Activated CD4-positive, alpha-beta T cell treated with anti-CD3 and anti-CD28 coated beads for 36 hours (primary cell): ENCODE results near the gene ST7. TPM values are rescaled to one million over a fixed set of nuclear protein-coding genes. Genes with fewer than 3 reads are reported as not detected.

Experiments
- ATAC-seq: fragments of 200-7000 bp; cut with Tn5 transposase; one replicate; pipeline ENCODE4 v1.10.0; 2021; ENCODE audit warnings: mild to moderate bottlenecking, moderate library complexity
- CTCF ChIA-PET: fragments of 350-600 bp; sonication (Branson Sonifier 250); formaldehyde crosslinking; loops from one replicate; lab custom pipeline; 2021; ENCODE audit warnings: antibody characterized with exemption; lab: Charles Lee
- POLR2A ChIA-PET: fragments of 350-600 bp; sonication (Branson Sonifier 250); formaldehyde crosslinking; loops from one replicate; lab custom pipeline; 2021; ENCODE audit warnings: antibody characterized with exemption, inconsistent platforms; lab: Charles Lee
- DNase-seq: peaks from one replicate; pipeline ENCODE4 v3.0.0-alpha.2; 2020
- H3K27ac Mint-ChIP-seq: one replicate; pipeline ENCODE4 v1.8.0; 2021; ENCODE audit warnings: mixed read lengths
- H3K27me3 Mint-ChIP-seq: one replicate; pipeline ENCODE4 v1.8.0; 2021; ENCODE audit warnings: mixed read lengths
- H3K36me3 Mint-ChIP-seq: one replicate; pipeline ENCODE4 v1.8.0; 2021; ENCODE audit warnings: low read depth, mixed read lengths
- H3K4me1 Mint-ChIP-seq: one replicate; pipeline ENCODE4 v1.8.0; 2021; ENCODE audit warnings: mixed read lengths
- H3K4me3 Mint-ChIP-seq: one replicate; pipeline ENCODE4 v1.8.0; 2021; ENCODE audit warnings: mild to moderate bottlenecking, moderate library complexity, mixed read lengths
- H3K9me3 Mint-ChIP-seq: one replicate; pipeline ENCODE4 v1.8.0; 2021; ENCODE audit warnings: low read depth, mixed read lengths
- intact Hi-C, 2 experiments: fragments of 100-400 bp; cut with DNase I in 1 of 2; cut with micrococcal nuclease in 1 of 2; formaldehyde crosslinking; loops; one replicate each; pipeline versions ENCODE4 v1.14.2 to v1.15.1; 2022 to 2024; cut with DNase I, micrococcal nuclease
- total RNA-seq, 2 experiments: library from RNA; stranded (reverse); gene quantifications; one replicate each; pipeline ENCODE4 v1.2.3, GENCODE V29; 2021

The ST7 gene
- total RNA-seq, 2 experiments from 2014 or later = 6.4 to 8.1 TPM

GRCh38 chr7:117179701-117180100, 226.4 kb downstream of the ST7 start:
- Mint-ChIP-seq H3K27ac (no peak overlapping the region), H3K36me3 (no peaks in the 10 kb centered on the region), H3K9me3 (no peaks in the 10 kb centered on the region), H3K4me3 (no peak overlapping the region), H3K4me1 (no peaks in the 10 kb centered on the region), H3K27me3 (no peaks in the 10 kb centered on the region)
- DNase-seq = no peak
- intact Hi-C loops = no loop called here
- ChIA-PET CTCF (no interaction called here), POLR2A (interaction anchor here (0.6 kb wide), 1 partner anchor 40 kb away, joined by 3 read pairs; no protein-coding TSS in a partner anchor)
- no peak for ATAC-seq

- ChIA-PET CTCF (no interaction called here), POLR2A (no interaction called here)
- H3K36me3 Mint-ChIP-seq = no peaks in the 10 kb centered on the region
- H3K27ac Mint-ChIP-seq = no peak overlapping the region
- no peak for ATAC-seq
- H3K4me3 Mint-ChIP-seq = no peak overlapping the region
- no peaks in the 10 kb centered on the region for H3K27me3 Mint-ChIP-seq
- intact Hi-C loops = no loop called here
- no peaks in the 10 kb centered on the region for H3K9me3 Mint-ChIP-seq
- DNase-seq = no peak
- H3K4me1 Mint-ChIP-seq = peaks cover 2% of the 10 kb centered on the region
These were observed 230.4 kb downstream of the ST7 start for GRCh38 chr7:117183729-117184128.

- intact Hi-C loops = no loop called here
- DNase-seq = no peak
- ChIA-PET CTCF (no interaction called here), POLR2A (no interaction called here)
- ATAC-seq = no peak
- Mint-ChIP-seq H3K27me3 (no peaks in the 10 kb centered on the region), H3K4me1 (peaks cover 2% of the 10 kb centered on the region), H3K4me3 (no peak overlapping the region), H3K9me3 (no peaks in the 10 kb centered on the region), H3K27ac (no peak overlapping the region), H3K36me3 (no peaks in the 10 kb centered on the region)
These were observed 231.1 kb downstream of the ST7 start for GRCh38 chr7:117184367-117184766.

- intact Hi-C loops = no loop called here
- no peak overlapping the region for H3K27ac Mint-ChIP-seq
- CTCF ChIA-PET = no interaction called here
- H3K27me3 Mint-ChIP-seq = no peaks in the 10 kb centered on the region
- no peak for DNase-seq
- no peaks in the 10 kb centered on the region for H3K36me3 Mint-ChIP-seq
- POLR2A ChIA-PET = no interaction called here
- H3K4me1 Mint-ChIP-seq = peaks cover 2% of the 10 kb centered on the region
- no peaks in the 10 kb centered on the region for H3K9me3 Mint-ChIP-seq
- H3K4me3 Mint-ChIP-seq = no peak overlapping the region
- ATAC-seq = no peak
These were observed 231.8 kb downstream of the ST7 start for GRCh38 chr7:117185124-117185523.

GRCh38 chr7:117186218-117187010, 233.1 kb downstream of the ST7 start:
- no peak overlapping the region for H3K27ac Mint-ChIP-seq
- ATAC-seq = no peak
- H3K9me3 Mint-ChIP-seq = no peaks in the 10 kb centered on the region
- ChIA-PET CTCF (no interaction called here), POLR2A (no interaction called here)
- H3K4me1 Mint-ChIP-seq = peaks cover 2% of the 10 kb centered on the region
- intact Hi-C loops = no loop called here
- no peaks in the 10 kb centered on the region for H3K36me3 Mint-ChIP-seq
- DNase-seq = no peak
- H3K4me3 Mint-ChIP-seq = no peak overlapping the region
- no peaks in the 10 kb centered on the region for H3K27me3 Mint-ChIP-seq

GRCh38 chr7:117188376-117188775, 235.1 kb downstream of the ST7 start:
- intact Hi-C loops = no loop called here
- Mint-ChIP-seq H3K4me1 (peaks cover 2% of the 10 kb centered on the region), H3K36me3 (no peaks in the 10 kb centered on the region), H3K4me3 (no peak overlapping the region), H3K27me3 (no peaks in the 10 kb centered on the region), H3K27ac (no peak overlapping the region), H3K9me3 (no peaks in the 10 kb centered on the region)
- ATAC-seq (no peak), DNase-seq (no peak)
- ChIA-PET CTCF (no interaction called here), POLR2A (no interaction called here)

GRCh38 chr7:117188949-117189592, 235.8 kb downstream of the ST7 start:
- no peaks in the 10 kb centered on the region for H3K36me3 Mint-ChIP-seq
- H3K4me3 Mint-ChIP-seq = no peak overlapping the region
- DNase-seq (no peak), ATAC-seq (no peak)
- H3K27me3 Mint-ChIP-seq = no peaks in the 10 kb centered on the region
- no peaks in the 10 kb centered on the region for H3K9me3 Mint-ChIP-seq
- H3K4me1 Mint-ChIP-seq = peaks cover 2% of the 10 kb centered on the region
- intact Hi-C loops = no loop called here
- no peak overlapping the region for H3K27ac Mint-ChIP-seq
- CTCF ChIA-PET = no interaction called here
- POLR2A ChIA-PET = no interaction called here

GRCh38 chr7:117190104-117190503, 236.8 kb downstream of the ST7 start:
- intact Hi-C loops = no loop called here
- ATAC-seq (no peak), DNase-seq (no peak)
- H3K27me3 Mint-ChIP-seq = no peaks in the 10 kb centered on the region
- peaks cover 2% of the 10 kb centered on the region for H3K4me1 Mint-ChIP-seq
- H3K27ac Mint-ChIP-seq = no peak overlapping the region
- POLR2A ChIA-PET = no interaction called here
- no peaks in the 10 kb centered on the region for H3K36me3 Mint-ChIP-seq
- CTCF ChIA-PET = no interaction called here
- no peak overlapping the region for H3K4me3 Mint-ChIP-seq
- no peaks in the 10 kb centered on the region for H3K9me3 Mint-ChIP-seq

GRCh38 chr7:117190746-117191435, 237.6 kb downstream of the ST7 start:
- POLR2A ChIA-PET = no interaction called here
- intact Hi-C loops = no loop called here
- Mint-ChIP-seq H3K4me1 (peaks cover 4% of the 10 kb centered on the region), H3K27me3 (no peaks in the 10 kb centered on the region), H3K9me3 (no peaks in the 10 kb centered on the region), H3K27ac (no peak overlapping the region), H3K36me3 (no peaks in the 10 kb centered on the region), H3K4me3 (no peak overlapping the region)
- DNase-seq (no peak), ATAC-seq (no peak)
- CTCF ChIA-PET = no interaction called here

GRCh38 chr7:117192108-117192507, 238.8 kb downstream of the ST7 start:
- no peaks in the 10 kb centered on the region for H3K36me3 Mint-ChIP-seq
- peaks cover 4% of the 10 kb centered on the region for H3K4me1 Mint-ChIP-seq
- intact Hi-C loops = no loop called here
- ChIA-PET POLR2A (no interaction called here), CTCF (no interaction called here)
- ATAC-seq = no peak
- no peaks in the 10 kb centered on the region for H3K9me3 Mint-ChIP-seq
- no peak overlapping the region for H3K27ac Mint-ChIP-seq
- H3K4me3 Mint-ChIP-seq = no peak overlapping the region
- no peaks in the 10 kb centered on the region for H3K27me3 Mint-ChIP-seq
- no peak for DNase-seq

GRCh38 chr7:117193564-117193963, 240.3 kb downstream of the ST7 start:
- CTCF ChIA-PET = interaction anchor here (0.6 kb wide), 1 partner anchor 295 kb away, joined by 3 read pairs; no protein-coding TSS in a partner anchor
- Mint-ChIP-seq H3K9me3 (no peaks in the 10 kb centered on the region), H3K27ac (no peak overlapping the region), H3K4me1 (peaks cover 2% of the 10 kb centered on the region), H3K36me3 (no peaks in the 10 kb centered on the region), H3K27me3 (no peaks in the 10 kb centered on the region), H3K4me3 (no peak overlapping the region)
- POLR2A ChIA-PET = no interaction called here
- intact Hi-C loops = no loop called here
- DNase-seq (no peak), ATAC-seq (no peak)

- Mint-ChIP-seq H3K4me3 (no peak overlapping the region), H3K36me3 (no peaks in the 10 kb centered on the region), H3K27ac (no peak overlapping the region), H3K4me1 (peaks cover 2% of the 10 kb centered on the region), H3K27me3 (no peaks in the 10 kb centered on the region), H3K9me3 (no peaks in the 10 kb centered on the region)
- ATAC-seq (no peak), DNase-seq (no peak)
- ChIA-PET CTCF (interaction anchor here (0.7 kb wide), 1 partner anchor 721 kb away, joined by 3 read pairs; no protein-coding TSS in a partner anchor), POLR2A (no interaction called here)
- intact Hi-C loops = no loop called here
These were observed 241.1 kb downstream of the ST7 start for GRCh38 chr7:117194445-117194844.
